H1 (cell line): ENCODE measurements around the gene BBS9.

Source experiments
- EP300 ChIP-seq, 2 experiments: IDR thresholded peaks; 1 replicate in 1 of 2; 2 replicates in 1 of 2; pipeline ENCODE4 v1.6.1; 2011 to 2012; ENCODE audit warnings: low read depth in 2 of 2, low read length in 2 of 2, mild to moderate bottlenecking in 2 of 2, borderline replicate concordance in 1 of 2, inconsistent platforms in 1 of 2, moderate library complexity in 1 of 2
- EZH2 ChIP-seq: fragments of 200-600 bp; sonication (generic); IDR thresholded peaks from 2 replicates; pipeline ENCODE4 v1.7.1; 2012; ENCODE audit warnings: low read depth, mild to moderate bottlenecking, moderate library complexity, low read length, inconsistent platforms; ENCODE audit not compliant: severe bottlenecking
- JUND ChIP-seq: IDR thresholded peaks from 2 replicates; pipeline ENCODE4 v1.6.1; 2011; ENCODE audit warnings: mild to moderate bottlenecking, improper control_type of control experiment, low read length
- PHF8 ChIP-seq: fragments of 200-600 bp; sonication (generic); conservative IDR thresholded peaks from 2 replicates; pipeline ENCODE4 v1.7.1; 2012; ENCODE audit warnings: low read depth, mild to moderate bottlenecking, inconsistent platforms, low read length, moderate library complexity
- POLR2A ChIP-seq, 2 experiments: IDR thresholded peaks; 1 replicate in 1 of 2; 2 replicates in 1 of 2; pipeline ENCODE4 v1.6.1; 2011; ENCODE audit warnings: low read depth in 2 of 2, low read length in 2 of 2, mild to moderate bottlenecking in 2 of 2; ENCODE audit errors: control extremely low read depth in 1 of 2
- POU5F1 ChIP-seq: IDR thresholded peaks from 2 replicates; pipeline ENCODE4 v1.6.1; 2011; ENCODE audit warnings: low read depth, mild to moderate bottlenecking, low read length, moderate library complexity
- TAF1 ChIP-seq: IDR thresholded peaks from 2 replicates; pipeline ENCODE4 v1.6.1; 2011; ENCODE audit warnings: mild to moderate bottlenecking, low read depth, low read length
- TF ChIP-seq, protein P1 (sequence below), 3 experiments: IDR thresholded peaks; 1 replicate in 2 of 3; 2 replicates in 1 of 3; pipeline versions ENCODE4 v1.5.1 to v1.6.1; 2011; ENCODE audit warnings: low read length in 3 of 3, mild to moderate bottlenecking in 3 of 3, inconsistent platforms in 2 of 3, low read depth in 1 of 3, moderate library complexity in 1 of 3; ENCODE audit not compliant: insufficient read depth in 1 of 3; ENCODE audit errors: control extremely low read depth in 1 of 3

DNA sequence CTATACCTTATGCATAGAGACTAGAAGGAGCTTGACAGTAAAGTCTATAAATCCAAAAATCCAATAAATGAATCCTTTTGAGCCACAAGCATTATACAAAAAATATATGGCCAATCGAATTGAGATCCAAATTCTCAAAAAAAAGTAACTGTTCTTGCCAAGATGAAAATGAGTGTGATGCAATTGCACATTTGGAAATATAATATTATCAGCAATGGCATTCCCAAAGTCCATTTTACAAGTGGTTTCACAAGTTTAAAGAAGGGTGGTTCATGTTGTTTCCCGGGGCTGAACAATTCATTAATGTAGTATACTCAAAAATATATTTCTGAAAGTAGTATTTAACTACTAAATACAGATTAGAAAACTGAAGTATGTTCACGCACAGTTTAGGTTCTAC is 27.5 kb upstream of the BBS9 start:
- TF ChIP-seq POU5F1 (no peak), JUND (no peak), POLR2A (IDR thresholded peaks at IDR 0.05; ENCODE audit: control extremely low read depth in 1 of 2, low read depth in 2 of 2, low read length in 2 of 2) (no peak), EP300 (IDR thresholded peaks at IDR 0.05; ENCODE audit: borderline replicate concordance in 1 of 2, low read depth in 2 of 2, low read length in 2 of 2) (no peak), EZH2 (no peak), TAF1 (no peak), PHF8 (no peak)
- TF ChIP-seq, protein P1, sequence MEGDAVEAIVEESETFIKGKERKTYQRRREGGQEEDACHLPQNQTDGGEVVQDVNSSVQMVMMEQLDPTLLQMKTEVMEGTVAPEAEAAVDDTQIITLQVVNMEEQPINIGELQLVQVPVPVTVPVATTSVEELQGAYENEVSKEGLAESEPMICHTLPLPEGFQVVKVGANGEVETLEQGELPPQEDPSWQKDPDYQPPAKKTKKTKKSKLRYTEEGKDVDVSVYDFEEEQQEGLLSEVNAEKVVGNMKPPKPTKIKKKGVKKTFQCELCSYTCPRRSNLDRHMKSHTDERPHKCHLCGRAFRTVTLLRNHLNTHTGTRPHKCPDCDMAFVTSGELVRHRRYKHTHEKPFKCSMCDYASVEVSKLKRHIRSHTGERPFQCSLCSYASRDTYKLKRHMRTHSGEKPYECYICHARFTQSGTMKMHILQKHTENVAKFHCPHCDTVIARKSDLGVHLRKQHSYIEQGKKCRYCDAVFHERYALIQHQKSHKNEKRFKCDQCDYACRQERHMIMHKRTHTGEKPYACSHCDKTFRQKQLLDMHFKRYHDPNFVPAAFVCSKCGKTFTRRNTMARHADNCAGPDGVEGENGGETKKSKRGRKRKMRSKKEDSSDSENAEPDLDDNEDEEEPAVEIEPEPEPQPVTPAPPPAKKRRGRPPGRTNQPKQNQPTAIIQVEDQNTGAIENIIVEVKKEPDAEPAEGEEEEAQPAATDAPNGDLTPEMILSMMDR (IDR thresholded peaks at IDR 0.05; ENCODE audit: control extremely low read depth in 1 of 3, insufficient read depth in 1 of 3, low read depth in 1 of 3, low read length in 3 of 3), result no peak
